GM23338 (cell line): ENCODE measurements around the gene FBF1. TPM values are rescaled to one million over a fixed set of nuclear protein-coding genes. Genes with fewer than 3 reads are reported as not detected.

Source experiments
- ATAC-seq: fragments of 200-7000 bp; cut with Tn5 transposase; 3 replicates; pipeline ENCODE4 v1.9.1; 2020
- DNase-seq: peaks from one replicate; pipeline ENCODE4 v3.0.0-alpha.2; 2015; ENCODE audit warnings: low spot score
- H2AFZ ChIP-seq: fragments of 200-600 bp; sonication (generic); 2 replicates; pipeline ENCODE4 v1.8.0; 2016; ENCODE audit warnings: antibody characterized with exemption, mild to moderate bottlenecking, moderate library complexity
- H3F3A ChIP-seq: fragments of 200-600 bp; sonication (generic); replicated peaks from 2 replicates; pipeline ENCODE4 v1.8.0; 2017; ENCODE audit warnings: antibody characterized with exemption, mixed run types, low read depth
- H3K27ac ChIP-seq: fragments of 200-600 bp; sonication (generic); 2 replicates; pipeline ENCODE4 v1.6.1; 2016; ENCODE audit warnings: low read depth
- H3K27me3 ChIP-seq: fragments of 200-600 bp; sonication (generic); 2 replicates; pipeline ENCODE4 v1.8.0; 2016; ENCODE audit warnings: mild to moderate bottlenecking, mixed run types, moderate library complexity; ENCODE audit not compliant: insufficient read depth
- H3K36me3 ChIP-seq: fragments of 200-600 bp; sonication (generic); 2 replicates; pipeline ENCODE4 v1.8.0; 2016; ENCODE audit warnings: mild to moderate bottlenecking; ENCODE audit not compliant: insufficient read depth
- H3K4me1 ChIP-seq: fragments of 200-600 bp; sonication (generic); 2 replicates; pipeline ENCODE4 v1.8.0; 2016; ENCODE audit warnings: mild to moderate bottlenecking, moderate library complexity; ENCODE audit not compliant: insufficient read depth
- H3K4me2 ChIP-seq: fragments of 200-600 bp; sonication (generic); 2 replicates; pipeline ENCODE4 v1.7.1; 2017; ENCODE audit warnings: mixed run types
- H3K4me3 ChIP-seq: fragments of 200-600 bp; sonication (generic); 2 replicates; pipeline ENCODE4 v1.6.1; 2016; ENCODE audit warnings: mixed run types
- H3K79me2 ChIP-seq: fragments of 200-600 bp; sonication (generic); replicated peaks from 2 replicates; pipeline ENCODE4 v1.8.0; 2017; ENCODE audit warnings: mild to moderate bottlenecking; ENCODE audit not compliant: insufficient read depth
- H3K9me2 ChIP-seq: fragments of 200-600 bp; sonication (generic); 2 replicates; pipeline ENCODE4 v1.8.0; 2017; ENCODE audit not compliant: insufficient read depth
- H4K20me1 ChIP-seq: fragments of 200-600 bp; sonication (generic); replicated peaks from 2 replicates; pipeline ENCODE4 v1.8.0; 2017; ENCODE audit warnings: mild to moderate bottlenecking; ENCODE audit not compliant: insufficient read depth
- H3K27ac Mint-ChIP-seq: 2 replicates; pipeline ENCODE4 v1.8.0; 2020; ENCODE audit warnings: inconsistent platforms, mild to moderate bottlenecking, moderate library complexity, mixed read lengths
- H3K27me3 Mint-ChIP-seq: 3 replicates; pipeline ENCODE4 v1.8.0; 2022; ENCODE audit warnings: low read depth, mild to moderate bottlenecking, moderate library complexity, mixed read lengths, inconsistent platforms; ENCODE audit not compliant: insufficient read depth, poor library complexity
- H3K36me3 Mint-ChIP-seq: 3 replicates; pipeline ENCODE4 v1.8.0; 2021; ENCODE audit warnings: low read depth, mild to moderate bottlenecking, inconsistent platforms, moderate library complexity, mixed read lengths
- H3K4me1 Mint-ChIP-seq: 3 replicates; pipeline ENCODE4 v1.8.0; 2020; ENCODE audit warnings: mild to moderate bottlenecking, inconsistent platforms, mixed read lengths
- H3K4me3 Mint-ChIP-seq: 3 replicates; pipeline ENCODE4 v1.8.0; 2021; ENCODE audit warnings: moderate library complexity, mild to moderate bottlenecking, inconsistent platforms, mixed read lengths
- H3K9me3 Mint-ChIP-seq: 3 replicates; pipeline ENCODE4 v1.8.0; 2020; ENCODE audit warnings: moderate library complexity, mild to moderate bottlenecking, inconsistent platforms, mixed read lengths
- CREB1 ChIP-seq: fragments of 250-450 bp; sonication (Bioruptor Pico); IDR thresholded peaks from 2 replicates; pipeline ENCODE4 v1.5.0; 2020; ENCODE audit warnings: low read depth, mild to moderate bottlenecking, moderate library complexity
- CTCF ChIP-seq, 2 experiments: fragments of 200-600 bp in 1 of 2; sonication (generic) in 1 of 2; conservative IDR thresholded peaks; 2 replicates each; pipeline versions ENCODE4 v1.5.1 to v1.6.1; 2016 to 2017; ENCODE audit warnings: antibody characterized with exemption in 2 of 2, low read depth in 2 of 2, mild to moderate bottlenecking in 2 of 2, moderate library complexity in 1 of 2
- ETS1 ChIP-seq: IDR thresholded peaks from 2 replicates; pipeline ENCODE4 v1.6.1; 2016; ENCODE audit warnings: antibody characterized with exemption
- EZH2 ChIP-seq: fragments of 200-600 bp; sonication (generic); IDR thresholded peaks from one replicate; pipeline ENCODE4 v1.8.0; 2017; ENCODE audit warnings: antibody characterized with exemption, mild to moderate bottlenecking, low read depth; ENCODE audit not compliant: unreplicated experiment
- EZH2phosphoT487 ChIP-seq: fragments of 200-600 bp; sonication (generic); IDR thresholded peaks from one replicate; pipeline ENCODE4 v1.8.1; 2018; ENCODE audit warnings: antibody characterized with exemption; ENCODE audit not compliant: unreplicated experiment
- NANOG ChIP-seq: IDR thresholded peaks from 2 replicates; pipeline ENCODE4 v1.6.1; 2016; ENCODE audit warnings: antibody characterized with exemption, borderline replicate concordance
- POLR2AphosphoS5 ChIP-seq: IDR thresholded peaks from 2 replicates; pipeline ENCODE4 v1.6.1; 2016; ENCODE audit warnings: antibody characterized with exemption, low read depth
- STAT1 ChIP-seq: IDR thresholded peaks from one replicate; pipeline ENCODE4 v1.6.1; 2016; ENCODE audit warnings: antibody characterized with exemption; ENCODE audit not compliant: unreplicated experiment
- ZNF114 ChIP-seq: fragments of 250-450 bp; sonication (Bioruptor Pico); IDR thresholded peaks from 2 replicates; pipeline ENCODE4 v1.5.0; 2020; ENCODE audit warnings: mild to moderate bottlenecking, moderate library complexity
- polyA plus RNA-seq: library from polyadenylated mRNA; unstranded; fragments of >200 nt; fragmentation: Nextera tagmentation; extraction: Ambion mirVana; gene quantifications from 2 replicates; pipeline ENCODE4 v1.2.1, GENCODE V29; 2016
- total RNA-seq: library from RNA; depleted of rRNA; stranded (reverse); fragments of >200 nt; shearing (Covaris generic); gene quantifications from 2 replicates; pipeline ENCODE4 v1.2.3, GENCODE V29; 2014
- TF ChIP-seq, protein P1 (sequence below): fragments of 250-450 bp; sonication (Bioruptor Pico); IDR thresholded peaks from 2 replicates; pipeline ENCODE4 v1.5.0; 2020; ENCODE audit warnings: mild to moderate bottlenecking, moderate library complexity

The FBF1 gene
- total and polyA plus RNA-seq, 2 experiments from 2014 or later, result 8.8 to 11.8 TPM

GRCh38 chr17:75864448-75864871 is 76.4 kb downstream of the FBF1 start:
- H3K36me3 Mint-ChIP-seq, result no peaks in the 10 kb centered on the region; the same call in 2 of the 3 replicates
- H3K9me3 Mint-ChIP-seq, result no peaks in the 10 kb centered on the region
- H3K9me2 ChIP-seq, result no peaks in the 10 kb centered on the region
- no peaks in the 10 kb centered on the region for H3K4me1 ChIP-seq
- TF ChIP-seq STAT1 (no peak), CTCF (conservative IDR thresholded peaks at IDR 0.05; ENCODE audit: low read depth in 2 of 2) (peak in 1 of 2 experiments; percentile 43; a peak in 2 of 4 replicates)
- no peaks in the 10 kb centered on the region for H4K20me1 ChIP-seq
- 0 out of 2 replicates have a peak, but pooled peaks cover 12% of the 10 kb centered on the region for H3F3A ChIP-seq
- H3K27ac ChIP-seq, result no peak overlapping the region
- no peak overlapping the region for H3K27ac Mint-ChIP-seq
- H3K27me3 Mint-ChIP-seq, result peaks cover 17% of the 10 kb centered on the region
- H3K4me2 ChIP-seq, result no peak overlapping the region
- H3K4me1 Mint-ChIP-seq, result peaks cover 14% of the 10 kb centered on the region
- no peak overlapping the region for H2AFZ ChIP-seq
- DNase-seq, result peak; percentile 74
- H3K79me2 ChIP-seq, result no peaks in the 10 kb centered on the region
- H3K4me3 ChIP-seq, result no peak overlapping the region
- ATAC-seq, result peak; percentile 85
- H3K36me3 ChIP-seq, result no peaks in the 10 kb centered on the region
- no peaks in the 10 kb centered on the region for H3K27me3 ChIP-seq
- H3K4me3 Mint-ChIP-seq, result no peak overlapping the region

- no peak overlapping the region; the same call in 2 of the 3 replicates for H3K4me3 Mint-ChIP-seq
- ATAC-seq (no peak), DNase-seq (no peak)
- H3K4me1 ChIP-seq, result no peaks in the 10 kb centered on the region; the same call in 1 of the 2 replicates
- no peaks in the 10 kb centered on the region; the same call in 2 of the 3 replicates for H3K36me3 Mint-ChIP-seq
- no peaks in the 10 kb centered on the region for H3K36me3 ChIP-seq
- H3K4me1 Mint-ChIP-seq, result peaks cover 9% of the 10 kb centered on the region
- H4K20me1 ChIP-seq, result no peaks in the 10 kb centered on the region
- no peaks in the 10 kb centered on the region for H3K27me3 ChIP-seq
- H3K4me3 ChIP-seq, result no peak overlapping the region
- no peak overlapping the region for H3K4me2 ChIP-seq
- no peak overlapping the region for H3K27ac Mint-ChIP-seq
- peaks cover 16% of the 10 kb centered on the region for H3K27me3 Mint-ChIP-seq
- H2AFZ ChIP-seq, result no peak overlapping the region
- no peaks in the 10 kb centered on the region for H3K9me2 ChIP-seq
- 0 out of 2 replicates have a peak, but pooled peaks cover 12% of the 10 kb centered on the region for H3F3A ChIP-seq
- H3K27ac ChIP-seq, result no peak overlapping the region
- no peaks in the 10 kb centered on the region for H3K79me2 ChIP-seq
- H3K9me3 Mint-ChIP-seq, result no peaks in the 10 kb centered on the region
- TF ChIP-seq NANOG (no peak), EZH2 (no peak), POLR2AphosphoS5 (no peak), CTCF (conservative IDR thresholded peaks at IDR 0.05; ENCODE audit: low read depth in 2 of 2) (no peak), STAT1 (no peak), EZH2phosphoT487 (no peak), ZNF114 (CRISPR knock-in tag) (no peak), ETS1 (no peak), CREB1 (CRISPR knock-in tag) (no peak)
- TF ChIP-seq, protein P1, sequence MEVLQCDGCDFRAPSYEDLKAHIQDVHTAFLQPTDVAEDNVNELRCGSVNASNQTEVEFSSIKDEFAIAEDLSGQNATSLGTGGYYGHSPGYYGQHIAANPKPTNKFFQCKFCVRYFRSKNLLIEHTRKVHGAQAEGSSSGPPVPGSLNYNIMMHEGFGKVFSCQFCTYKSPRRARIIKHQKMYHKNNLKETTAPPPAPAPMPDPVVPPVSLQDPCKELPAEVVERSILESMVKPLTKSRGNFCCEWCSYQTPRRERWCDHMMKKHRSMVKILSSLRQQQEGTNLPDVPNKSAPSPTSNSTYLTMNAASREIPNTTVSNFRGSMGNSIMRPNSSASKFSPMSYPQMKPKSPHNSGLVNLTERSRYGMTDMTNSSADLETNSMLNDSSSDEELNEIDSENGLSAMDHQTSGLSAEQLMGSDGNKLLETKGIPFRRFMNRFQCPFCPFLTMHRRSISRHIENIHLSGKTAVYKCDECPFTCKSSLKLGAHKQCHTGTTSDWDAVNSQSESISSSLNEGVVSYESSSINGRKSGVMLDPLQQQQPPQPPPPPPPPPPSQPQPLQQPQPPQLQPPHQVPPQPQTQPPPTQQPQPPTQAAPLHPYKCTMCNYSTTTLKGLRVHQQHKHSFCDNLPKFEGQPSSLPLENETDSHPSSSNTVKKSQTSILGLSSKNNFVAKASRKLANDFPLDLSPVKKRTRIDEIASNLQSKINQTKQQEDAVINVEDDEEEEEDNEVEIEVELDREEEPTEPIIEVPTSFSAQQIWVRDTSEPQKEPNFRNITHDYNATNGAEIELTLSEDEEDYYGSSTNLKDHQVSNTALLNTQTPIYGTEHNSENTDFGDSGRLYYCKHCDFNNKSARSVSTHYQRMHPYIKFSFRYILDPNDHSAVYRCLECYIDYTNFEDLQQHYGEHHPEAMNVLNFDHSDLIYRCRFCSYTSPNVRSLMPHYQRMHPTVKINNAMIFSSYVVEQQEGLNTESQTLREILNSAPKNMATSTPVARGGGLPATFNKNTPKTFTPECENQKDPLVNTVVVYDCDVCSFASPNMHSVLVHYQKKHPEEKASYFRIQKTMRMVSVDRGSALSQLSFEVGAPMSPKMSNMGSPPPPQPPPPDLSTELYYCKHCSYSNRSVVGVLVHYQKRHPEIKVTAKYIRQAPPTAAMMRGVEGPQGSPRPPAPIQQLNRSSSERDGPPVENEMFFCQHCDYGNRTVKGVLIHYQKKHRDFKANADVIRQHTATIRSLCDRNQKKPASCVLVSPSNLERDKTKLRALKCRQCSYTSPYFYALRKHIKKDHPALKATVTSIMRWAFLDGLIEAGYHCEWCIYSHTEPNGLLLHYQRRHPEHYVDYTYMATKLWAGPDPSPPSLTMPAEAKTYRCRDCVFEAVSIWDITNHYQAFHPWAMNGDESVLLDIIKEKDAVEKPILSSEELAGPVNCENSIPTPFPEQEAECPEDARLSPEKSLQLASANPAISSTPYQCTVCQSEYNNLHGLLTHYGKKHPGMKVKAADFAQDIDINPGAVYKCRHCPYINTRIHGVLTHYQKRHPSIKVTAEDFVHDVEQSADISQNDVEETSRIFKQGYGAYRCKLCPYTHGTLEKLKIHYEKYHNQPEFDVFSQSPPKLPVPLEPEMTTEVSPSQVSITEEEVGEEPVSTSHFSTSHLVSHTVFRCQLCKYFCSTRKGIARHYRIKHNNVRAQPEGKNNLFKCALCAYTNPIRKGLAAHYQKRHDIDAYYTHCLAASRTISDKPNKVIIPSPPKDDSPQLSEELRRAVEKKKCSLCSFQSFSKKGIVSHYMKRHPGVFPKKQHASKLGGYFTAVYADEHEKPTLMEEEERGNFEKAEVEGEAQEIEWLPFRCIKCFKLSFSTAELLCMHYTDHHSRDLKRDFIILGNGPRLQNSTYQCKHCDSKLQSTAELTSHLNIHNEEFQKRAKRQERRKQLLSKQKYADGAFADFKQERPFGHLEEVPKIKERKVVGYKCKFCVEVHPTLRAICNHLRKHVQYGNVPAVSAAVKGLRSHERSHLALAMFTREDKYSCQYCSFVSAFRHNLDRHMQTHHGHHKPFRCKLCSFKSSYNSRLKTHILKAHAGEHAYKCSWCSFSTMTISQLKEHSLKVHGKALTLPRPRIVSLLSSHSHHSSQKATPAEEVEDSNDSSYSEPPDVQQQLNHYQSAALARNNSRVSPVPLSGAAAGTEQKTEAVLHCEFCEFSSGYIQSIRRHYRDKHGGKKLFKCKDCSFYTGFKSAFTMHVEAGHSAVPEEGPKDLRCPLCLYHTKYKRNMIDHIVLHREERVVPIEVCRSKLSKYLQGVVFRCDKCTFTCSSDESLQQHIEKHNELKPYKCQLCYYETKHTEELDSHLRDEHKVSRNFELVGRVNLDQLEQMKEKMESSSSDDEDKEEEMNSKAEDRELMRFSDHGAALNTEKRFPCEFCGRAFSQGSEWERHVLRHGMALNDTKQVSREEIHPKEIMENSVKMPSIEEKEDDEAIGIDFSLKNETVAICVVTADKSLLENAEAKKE (CRISPR knock-in tag), result no peak
These were observed 78.9 kb downstream of the FBF1 start for GRCh38 chr17:75861927-75862317.
